ENCODE data around the gene MITF. TPM values are rescaled to one million over a fixed set of nuclear protein-coding genes. Genes with fewer than 3 reads are reported as not detected.
A peak's percentile ranks its signal among the peaks of the same experiment; 100 is the strongest.

MITF gene
- total RNA-seq (not detected in 2 replicates), polyA plus RNA-seq (0.07 and 0.10 TPM in 2 replicates), polyA minus RNA-seq (0.71 TPM in 1 of 2 replicates, not detected in the other)
- total RNA-seq (2013), result 0.68 TPM

- TF ChIP-seq CTCF (IDR thresholded peaks at IDR 0.05), result no peak
- TF ChIP-seq EZH2 (IDR thresholded peaks at IDR 0.05; ENCODE audit: borderline replicate concordance, insufficient read depth, low read depth, low read length, poor library complexity, severe bottlenecking), result no peak
- Histone ChIP-seq H4K20me1 (ENCODE audit: control insufficient read depth, insufficient read depth, low read length, poor library complexity, severe bottlenecking) (no peaks in the 10 kb centered on the region), H3K36me3 (replicated peaks in 1 of 2; ENCODE audit: control extremely low read depth in 1 of 2, control insufficient read depth in 1 of 2, extremely low read depth in 1 of 2, insufficient read depth in 2 of 2, low read length in 1 of 2) (no peaks in the 10 kb centered on the region), H3K4me1 (ENCODE audit: control insufficient read depth in 2 of 2, insufficient read depth in 2 of 2, low read length in 2 of 2) (peaks cover 9 to 10% of the 10 kb centered on the region in 2 donors), H3K79me2 (ENCODE audit: control insufficient read depth, insufficient read depth, low read length) (no peaks in the 10 kb centered on the region), H3K27me3 (replicated peaks in 1 of 4; ENCODE audit: control extremely low read depth in 1 of 4, control insufficient read depth in 3 of 4, insufficient read depth in 4 of 4, low read length in 3 of 4) (peaks cover 0 to 33% (median 19%) of the 10 kb centered on the region in 4 experiments), H3K4me3 (ENCODE audit: control extremely low read depth in 1 of 5, extremely low read depth in 1 of 5, insufficient read depth in 1 of 5, low read depth in 2 of 5, low read length in 4 of 5) (no peak within 1 kb of the TSS), H3K27ac (ENCODE audit: low read length in 2 of 2) (no peak within 1 kb of the TSS), H3K4me2 (replicated peaks; ENCODE audit: low read depth, low read length, poor library complexity, severe bottlenecking) (peak within 1 kb of the TSS; percentile 43), H2AFZ (ENCODE audit: insufficient read depth, low read depth, low read length, poor library complexity, severe bottlenecking) (peak within 1 kb of the TSS; percentile 32), H3K9me3 (ENCODE audit: control extremely low read depth in 1 of 3, control insufficient read depth in 2 of 3, insufficient read depth in 1 of 3, low read length in 2 of 3) (peaks cover 0 to 3% (median 0%) of the 10 kb centered on the region in 3 donors), H3K9ac (ENCODE audit: low read length) (no peak within 1 kb of the TSS)
- Mint-ChIP-seq H3K4me3 (peak within 1 kb of the TSS; percentile 32), H3K4me1 (peaks cover 21% of the 10 kb centered on the region), H3K27ac (no peak within 1 kb of the TSS), H3K9me3 (ENCODE audit: insufficient read depth) (no peaks in the 10 kb centered on the region), H3K27me3 (peaks cover 58% of the 10 kb centered on the region)
- under 1% methylated on average over 81 of the region's 81 CpGs for WGBS (ENCODE audit: insufficient coverage)
- DNase-seq, result peak; percentile 8
- ChIA-PET POLR2A (no interaction called here), CTCF (no interaction called here)
- intact Hi-C loops (cut with micrococcal nuclease), result no loop called here
- no peak for ATAC-seq (ENCODE audit: low read depth)
Observed at GRCh38 chr3:69739204-69740102, at the start of gene MITF. MITF (plus strand) TSS chr3:69739464; CDS start chr3:69739598, 134 bp downstream.

- no peak overlapping the region for H3K4me3 ChIP-seq (ENCODE audit: control extremely low read depth in 1 of 5, extremely low read depth in 1 of 5, insufficient read depth in 1 of 5, low read depth in 2 of 5, low read length in 4 of 5)
- H3K79me2 ChIP-seq (ENCODE audit: control insufficient read depth, insufficient read depth, low read length), result no peaks in the 10 kb centered on the region
- Mint-ChIP-seq H3K9me3 (ENCODE audit: insufficient read depth) (no peaks in the 10 kb centered on the region), H3K27ac (no peak overlapping the region), H3K27me3 (peaks cover 6% of the 10 kb centered on the region), H3K4me3 (no peak overlapping the region), H3K4me1 (no peaks in the 10 kb centered on the region)
- ChIA-PET CTCF (no interaction called here), POLR2A (no interaction called here)
- no peak for DNase-seq
- intact Hi-C loops (cut with micrococcal nuclease), result no loop called here
- H3K36me3 ChIP-seq (replicated peaks in 1 of 2; ENCODE audit: control extremely low read depth in 1 of 2, control insufficient read depth in 1 of 2, extremely low read depth in 1 of 2, insufficient read depth in 2 of 2, low read length in 1 of 2), result no peaks in the 10 kb centered on the region
- no peaks in the 10 kb centered on the region for H3K9me3 ChIP-seq (ENCODE audit: control extremely low read depth in 1 of 3, control insufficient read depth in 2 of 3, insufficient read depth in 1 of 3, low read length in 2 of 3)
- H3K27me3 ChIP-seq (replicated peaks in 1 of 4; ENCODE audit: control extremely low read depth in 1 of 4, control insufficient read depth in 3 of 4, insufficient read depth in 4 of 4, low read length in 3 of 4), result no peaks in the 10 kb centered on the region
- no peak overlapping the region for H2AFZ ChIP-seq (ENCODE audit: insufficient read depth, low read depth, low read length, poor library complexity, severe bottlenecking)
- no peak overlapping the region for H3K27ac ChIP-seq (ENCODE audit: low read length in 2 of 2)
- no peak overlapping the region for H3K9ac ChIP-seq (ENCODE audit: low read length)
- no peaks in the 10 kb centered on the region for H4K20me1 ChIP-seq (ENCODE audit: control insufficient read depth, insufficient read depth, low read length, poor library complexity, severe bottlenecking)
- WGBS (ENCODE audit: insufficient coverage), result 86% methylated on average over 4 of the region's 4 CpGs
- H3K4me2 ChIP-seq (replicated peaks; ENCODE audit: low read depth, low read length, poor library complexity, severe bottlenecking), result no peak overlapping the region
- ATAC-seq (ENCODE audit: low read depth), result no peak
- no peaks in the 10 kb centered on the region for H3K4me1 ChIP-seq (ENCODE audit: control insufficient read depth in 2 of 2, insufficient read depth in 2 of 2, low read length in 2 of 2)
- TF ChIP-seq EZH2 (IDR thresholded peaks at IDR 0.05; ENCODE audit: borderline replicate concordance, insufficient read depth, low read depth, low read length, poor library complexity, severe bottlenecking), result no peak
- TF ChIP-seq CTCF (IDR thresholded peaks at IDR 0.05), result no peak
Observed at GRCh38 chr3:69691860-69692259, 47.4 kb upstream of the MITF start.
